Fibroblast of lung (primary cell): Measurements from ENCODE around the gene PIMREG. TPM values are rescaled to one million over a fixed set of nuclear protein-coding genes. Genes with fewer than 3 reads are reported as not detected.

Source experiments
- DNase-seq, 2 donors: peaks; one replicate each; pipeline versions ENCODE4 v3.0.0 to v3.0.0-alpha.2; 2010; ENCODE audit warnings: low read depth in 2 of 2
- H2AFZ ChIP-seq: 2 replicates; pipeline ENCODE4 v1.5.1; 2012; ENCODE audit warnings: low read length, control low read depth, inconsistent platforms
- H3K27ac ChIP-seq: 2 replicates; pipeline ENCODE4 v1.5.1; 2011; ENCODE audit warnings: low read length, control low read depth; ENCODE audit not compliant: insufficient read depth
- H3K27me3 ChIP-seq: 2 replicates; pipeline ENCODE4 v1.5.1; 2011; ENCODE audit warnings: mild to moderate bottlenecking, low read length; ENCODE audit not compliant: control insufficient read depth, insufficient read depth
- H3K36me3 ChIP-seq: 2 replicates; pipeline ENCODE4 v1.5.1; 2011; ENCODE audit warnings: low read length; ENCODE audit not compliant: control insufficient read depth, insufficient read depth
- H3K4me1 ChIP-seq: 2 replicates; pipeline ENCODE4 v1.5.1; 2011; ENCODE audit warnings: low read length; ENCODE audit not compliant: control insufficient read depth, insufficient read depth; ENCODE audit errors: extremely low read depth
- H3K4me2 ChIP-seq: 2 replicates; pipeline ENCODE4 v1.5.1; 2011; ENCODE audit warnings: low read length, control low read depth; ENCODE audit not compliant: insufficient read depth; ENCODE audit errors: extremely low read depth
- H3K4me3 ChIP-seq, 4 experiments: fragments of 200-600 bp in 1 of 4; sonication (generic) in 1 of 4; replicated peaks in 1 of 4; 2 replicates each; pipeline ENCODE4 v1.5.1; 2011 to 2016; ENCODE audit warnings: low read length in 4 of 4, low read depth in 3 of 4, mild to moderate bottlenecking in 3 of 4, control low read depth in 2 of 4, inconsistent platforms in 1 of 4, mixed read lengths in 1 of 4; ENCODE audit not compliant: insufficient read depth in 1 of 4; ENCODE audit errors: control extremely low read depth in 1 of 4
- H3K79me2 ChIP-seq: 2 replicates; pipeline ENCODE4 v1.5.1; 2012; ENCODE audit warnings: mild to moderate bottlenecking, low read length, inconsistent platforms; ENCODE audit not compliant: control insufficient read depth, insufficient read depth
- H3K9ac ChIP-seq: 2 replicates; pipeline ENCODE4 v1.5.1; 2011; ENCODE audit warnings: mild to moderate bottlenecking, low read length, control low read depth; ENCODE audit not compliant: insufficient read depth
- H3K9me3 ChIP-seq: 2 replicates; pipeline ENCODE4 v1.5.1; 2012; ENCODE audit warnings: low read depth, low read length; ENCODE audit not compliant: control insufficient read depth, insufficient read depth
- H4K20me1 ChIP-seq: 2 replicates; pipeline ENCODE4 v1.5.1; 2011; ENCODE audit warnings: low read length; ENCODE audit not compliant: control insufficient read depth, insufficient read depth; ENCODE audit errors: extremely low read depth
- CTCF ChIP-seq, 2 donors: IDR thresholded peaks in 1 of 2; conservative IDR thresholded peaks in 1 of 2; 1 replicate in 1 of 2; 2 replicates in 1 of 2; pipeline ENCODE4 v1.5.1; 2011 to 2012; ENCODE audit warnings: low read length in 2 of 2, control low read depth in 1 of 2, inconsistent platforms in 1 of 2, low read depth in 1 of 2, mild to moderate bottlenecking in 1 of 2
- EZH2 ChIP-seq: IDR thresholded peaks from 2 replicates; pipeline ENCODE4 v1.5.1; 2012; ENCODE audit warnings: low read length, control low read depth, mild to moderate bottlenecking; ENCODE audit errors: missing control alignments
- polyA plus RNA-seq, 2 donors: library from polyadenylated mRNA; depleted of rRNA in 1 of 2; stranded (reverse) in 1 of 2; unstranded in 1 of 2; fragments of >200 nt; gene quantifications; 2 replicates each; pipeline ENCODE4 v1.2.1, GENCODE V29; 2011 to 2012; ENCODE audit warnings: missing spikeins in 1 of 2
- total RNA-seq: library from RNA; depleted of rRNA; stranded (reverse); fragments of >200 nt; gene quantifications from 2 replicates; pipeline ENCODE4 v1.2.1, GENCODE V29; 2014

PIMREG gene
- total and polyA plus RNA-seq, 2 donors (not counting 1 experiment from before 2014, with no cell fraction given): 6.5 to 10.6 TPM

- no peaks in the 10 kb centered on the region for H3K79me2 ChIP-seq
- no peak overlapping the region for H2AFZ ChIP-seq
- DNase-seq: no peak
- H3K4me3 ChIP-seq: no peak overlapping the region
- no peak overlapping the region for H3K9ac ChIP-seq
- no peaks in the 10 kb centered on the region for H3K4me1 ChIP-seq
- no peak overlapping the region for H3K27ac ChIP-seq
- no peaks in the 10 kb centered on the region for H3K36me3 ChIP-seq
- no peaks in the 10 kb centered on the region for H3K9me3 ChIP-seq
- H3K4me2 ChIP-seq: no peak overlapping the region
- no peaks in the 10 kb centered on the region for H4K20me1 ChIP-seq
- H3K27me3 ChIP-seq: no peaks in the 10 kb centered on the region
- TF ChIP-seq CTCF (conservative IDR thresholded peaks at IDR 0.05 in 1 of 2, IDR thresholded peaks at IDR 0.05 in 1 of 2; ENCODE audit: low read depth in 1 of 2, low read length in 2 of 2) (no peak), EZH2 (no peak)
Observed at GRCh38 chr17:6426356-6427101, 17.7 kb upstream of the PIMREG start.

DNA sequence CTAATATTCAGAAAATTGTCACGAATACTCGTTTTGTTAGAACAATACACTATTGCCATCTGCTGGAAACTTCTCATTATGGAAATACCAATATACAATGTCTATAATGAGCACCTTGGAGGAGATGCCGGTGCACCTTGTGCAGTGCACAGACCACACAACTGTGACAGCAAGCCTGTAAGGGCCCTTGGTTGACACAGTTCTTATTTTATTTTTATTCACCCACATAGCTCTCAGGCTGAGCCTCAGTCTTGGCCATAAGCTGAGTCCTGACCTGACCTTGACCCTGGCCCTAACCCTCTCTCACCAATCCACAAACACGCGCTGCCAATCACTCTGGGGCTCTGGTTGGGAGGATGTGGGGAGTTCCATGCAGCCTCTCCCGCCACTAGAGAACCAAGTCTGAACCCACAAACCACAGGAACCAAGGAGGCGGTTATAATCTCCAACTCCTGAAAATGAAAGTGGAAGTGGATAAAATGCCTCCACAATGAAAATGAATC, 16.9 kb upstream of the PIMREG start:
- H4K20me1 ChIP-seq: no peaks in the 10 kb centered on the region
- no peaks in the 10 kb centered on the region for H3K36me3 ChIP-seq
- H3K27ac ChIP-seq: no peak overlapping the region
- H3K4me1 ChIP-seq: no peaks in the 10 kb centered on the region
- H3K9ac ChIP-seq: no peak overlapping the region
- DNase-seq: peak; percentile 22 to 62
- H2AFZ ChIP-seq: peak overlapping the region; percentile 54
- no peaks in the 10 kb centered on the region for H3K27me3 ChIP-seq
- no peaks in the 10 kb centered on the region for H3K79me2 ChIP-seq
- no peaks in the 10 kb centered on the region for H3K9me3 ChIP-seq
- H3K4me2 ChIP-seq: no peak overlapping the region
- TF ChIP-seq EZH2: no peak
- TF ChIP-seq CTCF (conservative IDR thresholded peaks at IDR 0.05 in 1 of 2, IDR thresholded peaks at IDR 0.05 in 1 of 2; ENCODE audit: low read depth in 1 of 2, low read length in 2 of 2): no peak
- H3K4me3 ChIP-seq: peak overlapping the region in 1 of 4 experiments; percentile 36

GRCh38 chr17:6428207-6428965, 15.9 kb upstream of the PIMREG start:
- DNase-seq: no peak
- no peak overlapping the region for H3K4me2 ChIP-seq

More at GRCh38 chr17:6428207-6428965, 15.9 kb upstream of the PIMREG start:
- Histone ChIP-seq H2AFZ (no peak overlapping the region), H3K36me3 (no peaks in the 10 kb centered on the region), H3K27ac (no peak overlapping the region), H3K4me1 (no peaks in the 10 kb centered on the region), H3K9me3 (no peaks in the 10 kb centered on the region), H3K27me3 (no peaks in the 10 kb centered on the region), H3K9ac (no peak overlapping the region), H3K79me2 (no peaks in the 10 kb centered on the region), H3K4me3 (no peak overlapping the region), H4K20me1 (no peaks in the 10 kb centered on the region)
- TF ChIP-seq EZH2 (no peak), CTCF (conservative IDR thresholded peaks at IDR 0.05 in 1 of 2, IDR thresholded peaks at IDR 0.05 in 1 of 2; ENCODE audit: low read depth in 1 of 2, low read length in 2 of 2) (no peak)
